SKM-1 treated with dmso at 0.1 percent for 144 hours (cell line): Measurements from ENCODE around the gene CDH4.

ENCODE experiments used
- DNase-seq: peaks from one replicate; lab custom pipeline; 2025; ENCODE audit not compliant: unreplicated experiment; lab: John Stamatoyannopoulos, UW

CDH4 gene

DNA sequence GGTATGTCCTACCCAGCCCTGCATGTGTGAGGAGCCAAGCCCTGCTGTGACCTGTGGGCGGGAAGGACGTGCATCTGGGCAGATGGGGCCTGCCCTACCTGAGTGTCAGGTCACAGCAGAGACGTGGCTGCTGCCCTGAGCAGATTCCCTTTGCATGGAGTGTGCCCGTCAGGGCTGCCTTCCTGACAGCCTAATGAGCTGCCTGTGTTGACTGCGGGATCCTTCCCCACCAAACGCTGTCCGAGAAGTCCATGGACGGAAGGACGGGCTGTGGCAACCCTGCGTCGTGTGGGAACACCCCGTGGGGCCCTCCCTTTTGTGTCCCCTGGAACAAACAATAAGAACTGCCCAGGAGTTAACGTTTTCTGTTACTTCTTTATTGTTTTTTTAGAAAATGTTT, 343.2 kb downstream of the CDH4 start:
- DNase-seq = no peak

DNA sequence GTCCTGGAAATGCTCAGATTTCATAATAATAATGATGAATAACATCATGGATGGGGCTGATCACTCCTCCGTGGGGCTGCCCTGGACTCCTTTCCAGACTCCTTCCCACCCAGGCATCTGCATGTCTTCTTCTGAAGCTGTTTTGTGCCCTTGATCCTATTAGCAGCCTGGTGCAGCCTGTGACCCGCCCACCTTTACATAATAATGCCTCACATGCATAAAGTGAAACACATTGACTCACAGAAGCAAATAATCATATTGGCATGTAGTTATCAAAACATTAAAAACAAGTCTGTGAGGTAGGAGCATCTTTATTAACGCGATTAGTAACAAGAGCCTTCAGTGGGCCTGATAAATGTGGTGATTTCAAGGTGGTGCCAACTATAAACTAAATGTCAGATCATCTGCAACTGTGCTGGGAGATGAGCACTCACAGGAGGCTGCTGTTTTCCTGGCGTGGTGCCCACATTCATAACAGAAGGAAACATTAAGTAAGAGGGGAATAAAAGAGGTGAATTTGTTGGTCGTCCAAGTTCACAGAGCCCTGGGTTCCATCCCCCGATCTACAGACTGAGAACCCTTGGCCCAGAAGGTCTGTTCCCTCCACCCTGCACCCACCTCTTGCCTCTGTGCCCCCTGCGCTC, 344.7 kb downstream of the CDH4 start:
- DNase-seq = no peak

DNA sequence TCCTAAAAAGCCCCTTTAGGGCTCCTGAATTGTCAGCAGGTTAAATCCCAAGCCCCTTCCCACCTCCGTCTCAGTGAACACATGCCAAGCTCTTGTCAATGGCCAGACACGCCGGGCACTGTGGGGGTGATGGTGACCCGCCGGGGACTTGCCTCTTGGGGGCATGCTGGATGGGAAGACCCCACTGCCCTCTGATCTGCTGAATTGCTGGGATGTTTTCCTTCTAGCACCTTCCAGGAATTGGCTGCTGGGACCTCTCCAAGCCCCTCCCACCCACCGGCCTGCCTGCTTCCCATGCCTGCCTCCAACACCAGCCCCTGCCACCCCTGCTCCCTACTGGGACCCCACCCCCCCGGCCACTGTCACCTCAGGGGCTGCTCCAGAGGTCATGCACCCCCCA, 345.9 kb downstream of the CDH4 start:
- DNase-seq = no peak

DNA sequence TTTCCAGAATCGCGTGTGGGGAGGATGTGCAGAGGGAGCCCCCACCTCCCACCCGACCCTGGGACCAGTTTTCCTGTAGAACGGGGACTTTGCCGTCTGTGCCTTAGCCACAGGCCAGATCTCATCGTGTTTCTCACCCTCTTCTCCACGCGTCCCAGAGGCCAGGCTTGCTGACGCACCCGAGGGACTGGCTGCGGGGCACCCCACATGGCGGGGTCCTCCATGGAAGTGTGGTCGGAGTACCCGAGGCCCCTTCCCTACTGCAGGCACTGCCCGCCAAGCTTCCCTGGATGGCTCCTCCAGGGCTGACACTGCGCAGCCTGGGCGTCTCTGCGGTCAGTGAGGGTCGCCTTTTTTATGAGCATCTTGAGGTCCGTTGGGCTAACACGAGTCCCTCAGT, 346.5 kb downstream of the CDH4 start:
- DNase-seq = no peak

DNA sequence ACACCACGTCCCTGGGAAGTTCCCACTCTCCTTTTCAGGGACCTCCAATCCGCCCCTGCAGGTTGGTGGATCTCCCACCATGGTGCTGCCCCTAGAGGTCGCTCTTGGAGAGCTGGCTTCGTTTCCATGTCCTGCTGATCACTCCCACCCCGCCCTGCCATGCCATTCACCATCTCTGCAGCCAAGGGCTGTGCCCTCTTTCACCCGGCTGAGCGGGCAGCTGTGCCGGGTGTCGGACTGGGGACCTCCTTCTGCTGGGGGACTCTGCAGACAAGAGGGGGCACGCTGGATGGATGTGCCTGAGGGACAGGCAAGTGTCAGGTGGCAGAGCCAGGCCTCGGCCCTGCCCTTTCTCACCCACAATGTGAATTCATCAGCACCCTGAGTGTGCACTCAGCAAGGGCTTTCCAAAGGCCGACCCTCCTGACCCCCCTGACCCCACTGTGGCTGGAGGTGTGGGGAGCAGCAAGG, 347.0 kb downstream of the CDH4 start:
- DNase-seq = no peak

DNA sequence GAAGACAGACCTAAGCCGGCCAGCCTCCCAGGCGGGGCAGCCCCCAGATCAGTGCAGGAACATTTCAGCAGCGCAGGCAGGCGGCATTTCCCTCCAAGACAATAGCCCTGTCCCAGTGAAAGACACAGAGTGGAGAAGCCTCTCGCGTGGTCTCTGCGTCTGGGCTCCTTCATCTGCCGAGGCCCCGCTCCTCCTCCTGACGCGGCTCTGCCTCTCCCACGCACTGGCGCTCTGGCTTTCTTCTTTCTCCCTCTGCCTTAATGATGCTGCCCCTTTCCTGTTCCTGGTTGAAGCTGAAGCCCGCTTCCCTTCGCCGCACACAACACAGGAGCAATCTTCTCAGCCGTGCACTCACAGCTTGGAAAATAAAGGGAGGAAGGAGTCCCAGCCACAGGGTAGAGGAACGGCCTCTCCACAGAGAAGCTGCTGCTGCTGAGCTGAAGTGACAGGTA, 347.5 kb downstream of the CDH4 start:
- DNase-seq = no peak

DNA sequence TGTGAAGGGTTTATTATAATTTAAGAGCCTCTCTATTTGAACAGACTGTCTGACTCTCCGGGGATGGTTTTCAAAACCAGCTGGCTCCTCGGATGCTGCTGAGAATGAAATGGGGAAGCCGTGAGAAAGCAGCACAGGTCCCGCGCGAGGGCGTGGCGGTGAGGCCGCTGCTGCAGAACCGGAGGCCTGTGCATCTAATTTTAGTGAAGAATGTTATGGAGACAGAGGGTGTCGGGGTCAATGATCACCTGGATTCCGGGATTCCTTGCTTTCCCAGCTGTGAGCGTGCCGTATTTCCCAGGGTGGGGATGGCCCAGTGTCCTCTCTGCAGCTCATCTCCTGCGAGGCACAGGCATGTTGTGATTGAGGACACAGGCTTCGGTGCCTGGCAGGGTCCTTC, 348.0 kb downstream of the CDH4 start:
- no peak for DNase-seq

DNA sequence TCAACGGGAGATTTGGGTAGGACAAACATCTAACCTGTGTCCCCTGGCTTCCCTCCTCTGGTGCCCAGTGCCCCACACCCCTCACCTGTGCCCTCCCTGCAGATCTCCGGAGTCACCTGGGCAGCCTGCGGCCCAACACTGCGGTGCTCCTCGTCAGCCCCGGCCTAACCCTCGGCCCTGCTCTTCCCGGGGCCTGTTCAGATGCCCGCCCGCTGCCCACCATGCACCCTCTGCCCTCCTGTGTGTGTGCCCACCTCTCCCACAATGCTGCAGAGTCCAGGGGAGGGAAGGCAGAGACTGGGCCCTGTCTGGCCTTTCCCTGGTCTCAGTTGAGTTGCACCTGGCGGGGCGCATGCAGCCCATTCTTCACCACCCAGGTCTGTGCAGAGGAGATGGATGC, 349.3 kb downstream of the CDH4 start:
- no peak for DNase-seq

DNA sequence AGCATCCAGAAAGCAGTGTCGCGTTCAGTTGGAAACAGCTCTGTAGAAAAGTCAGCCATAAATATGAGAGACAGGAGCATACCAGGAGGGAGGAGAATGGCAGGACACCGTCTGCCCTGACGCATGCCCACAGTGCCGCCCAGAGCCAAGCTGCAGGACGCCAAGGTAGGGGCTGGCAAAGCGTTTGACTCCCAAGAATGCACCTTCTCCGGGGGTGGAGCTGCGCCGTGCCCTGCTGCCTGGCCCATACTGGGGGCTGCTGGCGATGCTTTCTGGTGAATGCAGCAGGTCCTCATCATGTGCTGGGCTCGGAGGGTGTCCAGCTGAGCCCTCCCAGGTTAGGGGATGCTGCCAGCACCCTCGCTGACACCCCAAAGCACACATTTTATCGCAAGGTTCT, 349.8 kb downstream of the CDH4 start:
- DNase-seq = no peak

DNA sequence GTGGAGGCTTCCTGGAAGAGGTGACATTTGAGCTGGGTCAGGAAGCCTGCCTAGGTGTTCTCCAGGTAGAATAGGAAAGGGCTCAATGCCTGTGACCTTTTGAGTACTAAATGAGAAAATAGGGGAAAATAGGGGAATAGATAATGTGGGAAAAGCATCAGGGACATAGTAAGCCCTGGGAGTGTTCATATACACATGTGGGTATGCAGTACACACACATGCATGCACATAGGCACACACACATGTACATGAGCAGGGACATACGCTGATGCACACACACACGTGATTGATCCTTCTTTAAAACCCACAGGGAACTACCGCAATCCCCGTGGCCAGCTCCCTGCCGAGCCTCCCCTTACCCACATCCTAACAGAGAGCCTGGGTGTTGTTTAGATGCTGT, 351.7 kb downstream of the CDH4 start:
- no peak for DNase-seq

DNA sequence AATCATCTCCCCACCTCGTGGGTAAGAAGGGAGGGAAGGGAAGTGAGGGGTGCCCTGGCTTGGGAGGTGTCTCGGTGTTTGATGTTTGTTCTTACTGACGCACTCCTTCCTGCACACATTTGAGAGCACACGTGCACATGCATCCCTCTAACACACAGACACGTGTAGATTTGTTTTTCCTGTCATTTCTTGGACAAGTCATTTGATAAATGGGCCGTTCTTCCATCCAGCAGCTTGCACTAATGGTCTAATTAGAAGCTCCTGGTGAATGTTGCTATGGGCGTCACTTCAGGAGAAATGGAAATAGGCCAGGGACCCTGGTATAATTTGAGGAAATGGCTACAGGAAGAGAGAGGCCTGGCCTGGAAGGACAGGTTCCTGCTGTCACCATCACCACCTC, 352.5 kb downstream of the CDH4 start:
- DNase-seq = no peak

DNA sequence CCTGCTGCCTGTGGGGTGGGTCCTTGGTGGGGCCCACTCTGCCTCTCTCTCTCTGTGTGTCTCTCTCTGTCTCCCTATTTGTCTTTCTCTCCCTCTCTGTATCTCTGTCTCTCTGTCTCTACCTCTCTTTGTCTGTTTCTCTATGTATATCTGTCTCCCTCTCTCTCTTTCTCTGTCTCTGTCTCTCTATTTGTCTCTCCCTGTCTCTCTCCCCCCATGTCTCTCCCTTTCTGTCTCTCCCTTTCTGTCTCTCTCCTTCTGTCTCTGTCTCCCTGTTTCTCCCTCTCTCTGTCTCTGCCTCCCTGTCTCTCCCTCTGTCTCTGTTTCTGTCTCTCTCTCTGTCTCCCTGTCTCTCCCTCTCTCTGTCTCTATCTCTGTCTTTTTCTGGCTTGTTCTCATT, 353.2 kb downstream of the CDH4 start:
- no peak for DNase-seq

DNA sequence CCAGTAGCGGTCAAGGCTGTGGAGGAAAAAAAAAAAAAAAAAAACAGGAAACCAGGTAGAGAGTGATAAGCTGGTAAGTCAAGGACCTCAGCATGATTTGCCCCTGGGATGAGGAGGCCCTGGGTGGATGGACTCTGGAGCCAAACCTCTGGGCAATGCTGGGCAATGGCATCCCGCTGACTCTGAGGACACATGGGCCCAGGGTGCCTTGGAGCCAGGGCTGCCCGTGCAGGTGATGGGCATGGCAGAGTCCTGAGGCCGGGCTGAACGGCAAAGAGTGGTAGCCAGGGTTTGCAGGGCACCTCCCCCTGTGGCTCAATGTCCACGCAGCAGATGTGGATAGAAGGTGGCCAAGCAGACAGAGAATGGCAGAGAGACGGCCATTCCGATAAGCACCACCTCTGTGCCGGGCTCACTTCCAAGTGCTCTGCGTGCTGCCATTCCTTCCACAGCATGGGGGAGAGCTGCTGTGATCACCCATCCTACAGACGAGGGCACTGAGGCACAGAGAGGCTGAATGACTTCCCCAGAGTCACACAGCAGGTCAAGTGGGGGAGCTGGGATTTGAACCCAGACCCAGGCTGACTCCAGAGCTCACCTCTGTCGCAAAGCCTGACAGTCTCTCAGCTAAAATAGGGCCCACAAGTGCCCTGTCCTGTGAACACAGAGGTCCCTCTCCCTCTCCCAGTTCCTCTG, 353.9 kb downstream of the CDH4 start:
- DNase-seq = no peak

DNA sequence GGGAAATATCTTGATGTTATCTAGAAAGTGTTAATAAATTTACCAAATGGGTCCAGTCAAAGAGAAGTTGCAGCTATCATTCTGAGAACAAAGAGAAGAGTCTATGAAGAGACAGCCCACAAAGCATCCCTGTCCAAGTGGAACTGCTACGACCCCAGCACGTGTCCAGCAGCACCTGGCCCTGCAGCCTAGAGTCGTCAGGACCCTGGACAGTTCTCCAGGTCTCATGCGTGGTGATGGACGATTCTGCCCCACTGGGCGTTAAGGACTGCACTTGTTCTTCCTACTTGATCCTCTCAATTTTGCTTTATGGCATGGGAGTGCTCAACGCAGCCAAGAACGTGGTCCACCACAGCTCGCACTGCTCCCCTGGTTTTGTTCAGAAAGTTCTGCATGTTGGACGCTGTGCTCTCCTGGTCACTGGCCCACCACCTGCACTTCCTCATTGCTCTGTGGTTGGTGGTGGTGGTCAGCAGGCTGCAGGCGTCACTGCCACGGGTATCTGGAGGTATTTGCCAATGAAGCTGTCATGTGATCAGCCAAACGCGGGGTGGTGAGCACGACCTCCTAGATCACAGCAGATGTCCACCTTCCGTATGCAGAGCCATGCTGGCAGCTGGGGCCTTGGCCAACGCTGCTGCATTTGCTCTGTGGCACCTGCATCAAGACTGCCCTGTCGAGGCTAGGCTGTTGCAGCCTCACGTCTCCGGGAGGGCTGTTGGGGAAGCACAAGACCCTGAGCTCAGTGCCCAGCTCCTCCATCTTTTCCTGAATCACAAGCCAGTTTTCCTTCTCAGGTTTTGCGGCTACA, 356.4 kb downstream of the CDH4 start:
- no peak for DNase-seq

DNA sequence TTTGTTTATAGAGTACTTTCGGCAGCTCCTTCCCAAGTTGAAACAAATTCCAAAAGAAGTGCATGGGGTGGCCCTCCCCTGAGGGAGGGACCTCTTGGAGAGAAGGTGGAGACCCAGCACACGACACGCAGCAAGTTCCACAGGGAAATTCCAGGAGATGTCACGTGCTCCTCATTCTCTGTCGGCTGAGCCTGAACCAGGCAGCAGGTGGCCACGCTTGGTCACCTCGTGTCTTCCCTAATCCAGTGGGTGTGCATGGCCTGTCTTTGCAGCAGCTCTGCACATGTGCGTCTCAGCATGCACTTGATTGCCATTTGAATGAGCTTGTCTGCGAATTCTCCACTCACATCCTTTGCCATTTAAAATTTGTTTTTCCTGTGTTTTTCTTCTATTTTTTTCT, 357.4 kb downstream of the CDH4 start:
- DNase-seq = no peak

DNA sequence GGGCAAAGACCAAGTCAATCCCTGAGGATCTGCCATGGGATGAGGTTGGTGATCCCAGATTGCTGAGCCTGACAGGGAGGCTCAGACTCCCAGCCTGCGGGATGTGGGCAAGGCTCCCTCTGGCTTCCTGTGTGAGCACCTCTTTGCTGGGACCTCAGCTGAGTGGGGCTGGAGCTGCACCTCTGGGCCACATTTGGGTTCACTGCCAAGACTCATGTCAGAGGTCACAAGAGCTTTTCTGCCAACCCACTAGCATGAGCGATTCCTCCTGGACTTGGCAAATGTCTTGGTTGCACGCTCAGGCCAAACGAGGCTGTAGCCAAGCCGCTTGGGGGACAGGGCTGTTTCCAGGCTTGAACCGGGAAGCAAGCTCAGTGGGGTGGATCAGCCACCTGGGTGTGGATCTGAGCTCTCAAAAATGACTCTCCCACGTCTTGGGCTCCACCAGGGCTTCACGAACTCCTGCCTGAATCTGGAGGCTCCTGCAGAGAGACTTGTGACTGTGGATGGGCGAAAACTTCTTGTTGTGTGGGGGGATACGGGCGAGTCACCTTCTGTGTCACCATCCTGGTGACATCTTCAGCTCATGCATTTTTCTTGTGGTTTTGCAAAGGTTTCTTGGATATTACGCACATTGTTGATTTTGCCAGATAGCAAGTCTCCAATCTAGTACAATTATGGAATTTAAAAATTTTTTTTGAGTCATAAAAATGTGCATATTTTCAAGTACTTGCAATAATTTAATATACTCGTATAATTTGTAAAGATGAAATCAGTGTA, 359.5 kb downstream of the CDH4 start:
- DNase-seq = no peak

DNA sequence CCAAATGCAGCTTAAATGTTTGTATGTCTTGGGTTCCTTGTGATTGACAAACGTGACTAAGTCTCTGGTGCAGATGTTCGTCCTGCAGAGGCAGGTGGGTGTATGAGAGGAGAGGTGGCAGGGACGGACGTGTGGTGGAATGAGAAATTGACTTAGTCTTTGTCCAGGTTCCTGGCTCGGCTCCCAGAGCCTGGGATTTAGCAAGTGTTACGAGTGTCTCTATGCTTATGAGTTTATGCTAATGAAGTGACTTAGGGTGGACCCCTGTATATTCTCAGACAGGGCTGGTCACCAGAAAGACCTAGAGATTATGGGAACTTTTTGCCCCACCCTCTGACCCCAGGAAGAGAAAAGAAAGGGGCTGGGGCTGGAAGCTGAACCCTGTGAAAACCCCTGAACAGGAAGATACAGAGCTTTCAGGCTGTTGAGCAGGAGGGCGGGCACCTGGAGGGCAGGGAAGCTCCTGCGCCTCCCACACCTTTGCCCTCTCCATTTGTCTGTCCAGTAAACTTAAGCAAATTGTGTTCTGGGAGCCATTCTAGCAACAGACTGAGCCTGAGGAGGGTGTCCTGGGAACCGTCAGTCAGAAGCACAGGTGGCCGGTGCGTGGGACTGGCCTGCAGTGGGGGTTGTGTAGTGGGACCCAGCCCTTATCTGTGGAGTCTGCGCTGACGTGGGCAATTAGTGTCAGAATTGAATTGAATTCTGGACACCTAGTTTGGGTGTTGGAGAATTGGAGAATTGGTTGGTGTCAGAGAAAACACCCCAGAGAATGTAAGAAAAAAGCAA, 362.1 kb downstream of the CDH4 start:
- no peak for DNase-seq

DNA sequence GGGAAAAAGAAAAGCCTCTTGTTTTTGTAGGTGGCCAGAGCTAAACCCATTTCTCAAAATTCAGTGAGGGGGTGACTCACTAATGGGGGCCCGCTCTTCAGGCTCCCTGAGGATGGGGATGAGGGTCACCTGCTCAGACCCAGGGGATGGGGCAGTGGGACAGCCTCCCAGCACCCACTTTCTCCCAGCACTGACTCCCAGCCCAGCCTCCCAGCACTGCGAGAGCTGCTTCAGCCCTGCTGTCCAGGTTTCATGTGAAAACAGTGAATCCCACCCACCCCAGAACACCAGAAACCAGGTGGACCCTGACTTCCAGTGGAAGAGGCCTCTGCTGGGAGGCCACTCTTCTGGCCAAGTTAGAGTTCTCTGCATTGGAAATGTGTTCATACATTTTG, 362.6 kb downstream of the CDH4 start:
- DNase-seq = no peak

DNA sequence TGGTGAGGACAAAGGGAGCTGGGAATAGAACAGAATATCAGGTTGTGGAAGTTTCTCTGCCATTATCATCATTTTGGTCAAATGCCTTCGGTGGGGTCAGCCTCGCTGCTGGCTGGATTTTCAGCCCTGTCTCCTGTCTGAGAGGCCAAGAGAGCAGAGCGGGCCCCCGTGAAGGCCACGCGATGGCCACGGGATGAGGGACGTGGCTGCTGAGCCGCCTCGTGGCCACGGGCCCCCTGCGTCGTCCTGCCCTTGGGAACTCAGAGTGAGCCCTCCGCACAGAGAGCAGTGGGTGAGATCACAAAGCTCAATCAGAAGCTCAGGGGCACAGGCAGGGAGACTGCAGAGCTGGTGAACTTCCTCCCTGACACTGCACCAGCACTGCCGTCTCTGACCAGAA, 363.7 kb downstream of the CDH4 start:
- DNase-seq = no peak

DNA sequence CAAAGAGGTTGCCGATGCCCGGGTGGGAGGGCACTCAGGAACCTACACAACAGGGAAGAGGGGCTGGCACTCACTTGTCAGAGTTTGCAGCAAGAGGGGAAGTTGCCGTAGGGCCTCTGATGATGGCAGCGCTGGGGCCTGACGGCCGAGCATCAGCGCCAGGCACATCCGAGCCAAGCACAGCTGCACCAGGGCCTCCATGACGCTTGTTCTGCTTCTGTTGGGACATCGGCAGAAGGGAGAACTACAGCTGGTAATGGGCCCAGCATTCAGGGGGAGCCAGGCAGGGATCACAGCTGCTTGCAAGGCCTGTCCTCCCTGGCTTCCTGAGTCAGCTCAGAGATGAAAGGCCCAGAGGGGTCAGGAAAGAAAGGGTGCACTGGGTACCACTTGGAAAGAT, 367.7 kb downstream of the CDH4 start:
- no peak for DNase-seq

DNA sequence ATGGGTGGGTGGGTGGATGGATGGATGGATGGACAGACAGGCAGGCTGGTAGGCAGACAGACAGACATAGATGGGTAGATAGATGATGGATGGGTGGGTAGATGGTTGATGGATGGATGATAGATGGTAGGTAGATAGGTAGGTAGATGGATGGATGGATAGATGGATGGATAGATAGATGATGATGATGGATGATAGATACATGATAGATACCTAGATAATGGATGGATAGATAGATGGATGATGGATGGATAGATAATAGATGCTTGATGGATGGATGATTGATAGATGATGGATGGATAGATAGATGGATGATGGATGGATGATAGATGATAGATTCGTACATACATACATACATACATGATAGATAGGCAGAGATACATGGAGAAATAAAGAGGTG, 368.1 kb downstream of the CDH4 start:
- no peak for DNase-seq
